NCI-H2196 treated with DMSO at 0.1 percent for 48 hours (cell line): Measurements from ENCODE around the gene SLC16A8.
"Not testable (repeated sequence)": the region's sequence is repeated elsewhere in the genome, so short reads cannot be mapped to it uniquely, and the experiment has no call there.

Source experiments
- DNase-seq: peaks from one replicate; lab custom pipeline; 2025; ENCODE audit not compliant: unreplicated experiment; lab: John Stamatoyannopoulos, UW

Gene SLC16A8

DNA sequence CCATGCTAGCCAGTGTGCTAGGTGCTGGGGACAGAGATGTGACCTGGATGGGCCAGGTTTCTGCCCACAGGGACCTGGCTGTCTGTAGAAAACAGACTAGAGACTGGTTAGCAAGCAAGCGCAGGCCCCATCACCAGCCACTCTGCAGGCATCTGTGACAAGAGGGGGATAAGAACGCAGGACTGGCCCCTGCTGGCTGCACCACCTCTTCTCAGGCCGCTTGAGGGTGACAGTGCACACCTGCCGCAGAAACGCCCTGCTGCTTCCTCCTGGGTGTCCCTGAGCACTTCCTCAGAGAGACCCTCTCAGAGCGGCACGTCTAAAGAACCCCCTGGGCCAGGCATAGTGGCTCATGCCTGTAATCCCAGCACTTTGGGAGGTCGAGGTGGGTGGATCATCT is 32.7 kb downstream of the SLC16A8 start:
- DNase-seq = no peak

DNA sequence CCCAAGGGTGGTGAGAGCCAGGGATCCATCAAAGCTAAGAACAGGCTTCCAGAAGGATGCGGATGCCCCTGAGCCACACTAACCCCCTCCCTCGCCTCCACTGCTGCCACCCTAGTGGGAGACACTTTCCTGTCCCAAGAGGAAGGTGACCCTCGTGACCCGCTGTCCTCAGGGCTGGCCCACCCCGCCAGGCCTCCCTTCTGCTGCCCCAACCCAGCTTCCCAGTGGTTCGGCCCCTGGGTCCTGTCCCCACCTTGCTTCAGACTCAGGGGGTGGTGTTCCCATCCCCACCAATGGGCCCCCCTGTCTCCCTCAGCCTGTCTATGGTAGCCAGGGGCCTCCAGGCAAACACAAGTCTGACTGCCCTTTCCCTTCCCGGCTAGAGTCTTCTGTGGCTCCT is 33.3 kb downstream of the SLC16A8 start:
- DNase-seq = no peak

GRCh38 chr22:38049812-38050619 is 34.0 kb downstream of the SLC16A8 start:
- no peak for DNase-seq

- DNase-seq = no peak
Observed at GRCh38 chr22:38046070-38046748, 37.8 kb downstream of the SLC16A8 start.

DNA sequence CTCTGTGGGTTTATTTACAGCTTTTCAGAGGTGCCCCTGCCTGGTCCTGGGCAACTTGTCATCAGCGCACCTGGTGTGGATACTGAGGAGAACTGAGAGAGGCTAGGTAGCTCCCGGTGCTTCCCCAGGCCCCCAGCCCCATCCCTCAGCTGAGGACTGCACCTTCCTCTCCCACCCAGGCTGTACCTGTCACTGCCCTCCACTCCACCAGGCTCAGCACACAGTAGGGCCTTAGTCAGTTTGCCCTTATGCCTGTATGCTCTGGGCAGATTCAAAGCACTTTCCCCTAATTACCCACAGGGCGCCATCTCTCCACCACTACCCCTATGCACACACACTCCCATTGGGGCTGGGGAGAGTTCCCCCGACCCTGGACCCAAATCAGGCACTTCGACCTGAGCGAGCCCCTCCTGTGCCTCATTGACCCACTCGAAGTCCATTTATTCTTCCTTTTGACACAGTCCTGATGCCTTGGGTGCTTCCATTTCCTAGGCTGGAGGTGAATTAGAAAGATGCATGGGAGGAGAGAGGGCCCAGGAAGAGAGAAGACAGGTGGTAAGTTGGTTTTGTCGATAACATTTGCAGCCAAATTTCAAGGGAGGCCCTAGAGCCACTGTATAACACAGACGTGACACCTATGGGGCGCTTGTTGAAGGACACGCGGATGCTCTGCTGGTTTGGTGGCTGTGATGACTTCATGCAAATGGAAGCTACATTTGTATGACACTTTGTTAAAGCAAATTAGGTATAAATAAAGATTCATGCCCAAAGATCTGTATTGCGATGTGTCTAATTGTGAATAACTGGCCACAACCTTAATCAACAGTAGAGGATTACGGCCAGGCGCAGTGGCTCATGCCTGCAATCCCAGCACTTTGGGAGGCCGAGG is 40.6 kb downstream of the SLC16A8 start:
- no peak for DNase-seq

DNA sequence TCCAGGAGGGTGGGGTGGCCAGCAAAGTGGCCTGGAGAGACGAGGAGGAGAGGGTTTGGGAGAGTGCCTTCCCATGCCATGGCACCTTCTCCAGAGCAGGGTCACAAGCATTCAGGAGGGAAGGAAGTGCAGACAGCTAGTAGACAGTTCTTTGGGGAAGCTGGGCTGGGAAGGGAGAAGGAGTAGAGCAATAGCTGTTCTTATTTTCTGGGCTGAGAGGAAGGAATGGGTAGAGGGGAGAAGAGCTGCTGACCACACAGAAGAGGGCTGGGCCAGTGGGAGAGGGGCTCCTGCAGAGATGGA is 41.5 kb downstream of the SLC16A8 start:
- no peak for DNase-seq

- no peak for DNase-seq
Observed at GRCh38 chr22:38041760-38042487, 42.1 kb downstream of the SLC16A8 start.

DNA sequence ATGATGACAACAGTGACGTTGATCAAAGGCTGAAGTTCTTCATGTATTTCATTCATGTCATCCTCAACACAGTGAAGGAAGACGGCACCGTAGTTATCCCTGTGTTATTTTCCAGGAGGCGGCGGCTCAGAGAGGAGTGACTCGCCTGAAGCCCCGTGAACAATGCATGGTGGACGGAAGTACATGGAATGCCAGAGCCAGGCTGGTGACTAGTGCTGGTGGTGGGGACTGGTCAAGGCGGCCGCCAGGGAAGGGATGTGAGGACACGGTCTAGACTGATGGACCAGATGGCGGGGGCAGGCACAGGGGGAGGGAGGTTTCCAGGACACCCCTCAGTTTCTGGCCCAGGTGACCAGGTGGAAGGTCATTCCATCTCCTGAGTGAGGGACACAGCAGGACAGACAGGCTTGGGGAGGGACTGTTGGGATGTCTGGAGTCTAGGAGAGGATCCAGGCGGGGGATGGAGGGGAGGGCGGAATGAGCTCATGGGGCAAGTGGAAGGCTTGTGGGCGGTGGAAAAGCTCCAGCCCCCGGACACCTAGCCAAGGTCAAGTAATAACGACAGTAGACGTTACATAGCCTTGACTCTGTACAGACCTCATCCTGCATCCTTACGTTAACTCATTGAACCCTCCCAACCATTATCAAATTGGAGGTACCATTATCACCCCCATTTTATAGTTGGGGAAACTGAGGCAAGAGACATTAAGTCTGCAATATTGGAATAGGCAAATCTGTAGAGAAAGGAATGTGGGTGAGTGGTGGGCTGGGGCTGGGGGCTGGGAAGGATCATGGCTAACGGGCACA is 42.8 kb downstream of the SLC16A8 start:
- DNase-seq = no peak

DNA sequence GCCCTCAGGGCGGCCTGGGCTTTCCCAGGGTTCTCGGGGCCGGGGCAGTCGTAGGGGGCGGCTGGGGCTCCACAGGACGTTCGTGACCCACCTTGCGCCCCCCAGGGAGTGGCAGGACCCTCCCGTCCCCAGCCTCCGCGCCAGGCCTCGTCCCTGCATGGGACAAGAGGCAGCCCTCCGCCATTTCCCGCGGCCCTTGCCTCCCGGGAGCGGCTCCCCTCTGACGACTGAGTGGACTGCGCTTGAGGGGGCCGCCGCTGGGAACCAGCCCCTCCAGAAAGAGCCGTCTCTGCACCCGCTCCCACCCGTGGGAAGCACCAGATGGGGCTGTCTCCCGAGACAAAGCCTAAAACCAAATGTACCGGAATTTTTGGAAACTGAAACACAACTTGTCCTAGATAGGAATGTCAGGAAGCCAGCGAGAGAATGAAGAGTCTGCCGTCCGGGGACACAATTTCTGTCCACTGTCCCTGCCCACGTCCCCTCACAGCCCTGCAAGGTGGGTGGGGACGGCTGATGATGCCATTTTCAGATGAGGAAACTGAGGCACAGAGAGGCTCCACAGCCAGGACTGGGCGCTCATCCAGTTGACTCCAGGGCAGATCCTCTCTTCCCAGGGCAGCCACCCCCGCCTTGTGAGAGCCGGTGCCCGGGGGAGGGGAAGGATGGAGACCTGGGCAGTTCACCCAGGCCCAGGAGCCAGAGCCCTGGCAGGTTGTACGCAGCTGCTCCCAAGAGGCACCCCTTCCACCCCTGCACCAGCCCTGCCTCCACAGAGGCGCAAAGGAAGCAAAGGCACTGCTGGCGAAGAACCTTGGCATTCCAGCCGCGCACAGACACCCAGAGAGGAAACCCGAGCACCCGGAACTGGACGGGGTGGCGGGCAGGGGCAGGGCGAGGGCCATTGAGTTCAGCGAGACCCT is 44.8 kb downstream of the SLC16A8 start:
- no peak for DNase-seq

GRCh38 chr22:38038426-38038825 is 45.6 kb downstream of the SLC16A8 start:
- DNase-seq = no peak

- not testable (repeated sequence) for DNase-seq
Observed at GRCh38 chr22:38037367-38038150, 46.4 kb downstream of the SLC16A8 start.

DNA sequence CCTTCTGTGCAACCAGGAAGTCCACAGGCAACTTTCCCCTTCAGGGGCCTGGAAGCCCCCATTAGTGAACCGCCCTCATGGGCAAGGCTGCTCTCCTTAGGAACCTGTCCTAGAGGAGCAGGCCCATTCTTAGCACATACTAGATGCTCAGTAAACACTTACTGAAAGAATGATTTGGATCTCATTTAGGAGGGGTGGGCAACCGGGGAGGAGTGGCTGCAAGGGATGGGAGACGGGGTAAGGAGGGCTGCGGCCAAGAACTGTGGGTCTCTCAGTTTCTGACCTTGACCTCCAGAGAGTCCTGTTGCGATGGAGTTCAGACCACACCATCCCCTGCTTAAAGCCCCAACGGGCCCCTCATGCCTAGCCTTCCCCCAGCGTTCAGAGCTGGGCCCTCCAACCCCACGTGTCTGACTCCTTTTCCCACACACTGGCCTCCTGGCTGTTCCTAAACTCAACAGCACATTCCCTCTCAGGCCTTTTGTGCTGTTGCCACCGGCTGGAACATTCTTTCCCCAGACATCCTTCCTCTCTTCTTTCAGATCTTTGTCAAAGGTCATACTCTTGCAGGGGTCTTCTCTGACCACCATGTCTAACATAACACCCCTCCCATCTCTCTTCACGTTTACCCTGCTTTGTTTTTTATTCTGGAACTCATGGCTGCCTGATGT is 47.5 kb downstream of the SLC16A8 start:
- DNase-seq = no peak

GRCh38 chr22:38035530-38035885 is 48.5 kb downstream of the SLC16A8 start:
- no peak for DNase-seq

DNA sequence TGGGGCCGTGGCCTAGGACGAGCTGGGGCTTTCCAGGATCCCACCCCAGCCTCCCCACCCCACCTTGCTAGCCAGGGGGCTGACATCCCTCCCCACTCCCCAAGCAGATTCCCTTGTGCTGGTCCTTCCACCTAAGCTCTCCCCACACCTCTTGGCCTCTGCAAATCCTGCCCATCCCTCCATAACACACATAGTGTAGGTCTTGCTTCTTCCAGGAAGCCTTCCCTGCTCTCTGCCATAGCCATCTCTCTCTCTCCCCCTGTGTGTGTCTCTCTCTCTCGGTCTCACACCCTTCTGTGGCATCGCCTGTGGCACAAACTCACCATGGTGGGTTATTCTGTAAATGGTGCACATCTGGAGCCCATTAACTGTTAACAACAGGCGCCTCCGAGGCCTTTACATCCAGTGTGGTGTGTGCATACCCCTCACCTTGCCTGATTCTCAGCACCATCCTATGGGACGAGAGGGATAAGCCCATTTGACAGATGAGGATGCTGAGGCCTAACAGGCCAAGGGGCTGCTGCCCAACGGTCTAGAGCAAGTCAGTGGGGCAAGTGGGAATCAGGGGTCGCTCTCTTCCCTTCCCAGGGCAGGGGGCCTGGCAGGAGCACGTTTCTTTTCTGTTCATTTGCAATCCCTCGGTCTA is 49.0 kb downstream of the SLC16A8 start:
- DNase-seq = no peak

DNA sequence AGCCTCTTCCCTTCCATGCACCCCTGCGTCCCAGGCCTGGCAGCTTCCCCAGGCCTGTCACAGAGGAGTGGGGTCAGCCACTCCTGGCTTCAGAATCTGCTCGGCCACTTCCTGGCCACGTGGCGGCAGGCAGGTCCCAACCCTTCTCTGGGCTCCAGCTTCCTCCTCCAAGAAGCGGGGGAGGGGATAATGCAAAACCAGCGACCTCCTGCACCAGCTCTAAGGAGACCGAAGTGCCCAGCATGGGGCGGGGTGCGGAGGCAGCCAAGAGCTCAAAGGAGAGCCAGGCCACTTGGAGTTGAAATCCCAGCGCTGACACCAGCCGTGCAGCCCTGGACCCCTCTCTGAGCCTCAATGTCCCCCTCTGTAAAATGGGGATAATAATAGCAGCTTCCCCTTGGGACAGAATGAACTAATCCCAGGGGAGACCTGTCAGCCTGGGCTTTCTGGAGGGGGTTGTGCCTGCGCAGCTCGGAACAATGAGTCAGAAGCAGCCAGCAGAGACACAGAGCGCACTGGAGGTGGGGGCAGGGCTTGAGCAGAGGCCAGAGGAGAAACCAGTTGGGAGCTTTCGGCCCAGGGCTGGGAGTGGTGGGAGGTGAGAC is 49.6 kb downstream of the SLC16A8 start:
- no peak for DNase-seq

DNA sequence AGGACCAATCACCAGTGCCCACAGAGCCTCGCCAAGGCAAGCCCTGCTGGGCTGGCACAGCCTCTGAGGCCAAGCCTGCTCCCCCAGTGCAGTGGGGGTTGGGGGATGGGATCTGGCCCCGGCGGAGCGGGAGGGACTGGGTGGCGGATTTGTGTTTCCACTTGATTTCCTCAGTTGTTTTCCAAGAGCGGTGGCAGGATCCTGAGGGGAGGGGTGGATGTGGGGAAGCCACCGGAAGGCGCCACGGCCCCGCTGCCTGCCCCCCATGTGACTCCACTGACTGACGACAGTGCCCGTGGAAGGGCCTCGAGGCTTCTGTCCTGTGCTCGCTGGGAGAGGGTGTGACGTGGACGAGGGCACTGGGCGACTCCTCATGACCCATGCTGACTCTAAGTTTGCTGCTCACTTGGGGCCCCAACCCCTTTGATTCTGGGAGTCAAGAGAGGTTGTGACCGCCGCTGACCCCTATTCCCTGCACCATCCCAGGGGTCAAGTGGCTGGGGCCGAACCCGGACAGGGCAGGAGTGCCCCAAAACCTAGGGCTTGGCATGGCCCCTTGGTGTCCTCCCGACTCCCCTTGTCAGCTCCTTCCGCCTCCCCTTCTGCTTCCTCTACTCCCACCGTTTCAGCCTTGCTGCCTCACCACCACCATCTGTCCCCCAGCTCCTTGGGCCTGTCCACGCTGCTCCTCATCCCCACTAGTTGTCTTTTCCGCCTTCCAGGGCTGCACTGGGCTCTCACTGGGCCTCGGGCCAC is 50.3 kb downstream of the SLC16A8 start:
- DNase-seq = no peak
